Stimulated activated memory B cell treated with anti-CD40 and anti-IgM and Interleukin-4, amounts not matched to agents 10 μg/mL and 1 μg/mL and 100 μg/mL, for 72 hours (primary cell): ENCODE results near the gene CIB1.
A peak's percentile ranks its signal among the peaks of the same experiment; 100 is the strongest.

ENCODE experiments used
- ATAC-seq: fragments of 150-1000 bp; cut with Tn5 transposase; 2 replicates; pipeline ENCODE4 v1.10.0; 2021
- H3K27ac Mint-ChIP-seq: one replicate; pipeline ENCODE4 v1.8.0; 2022; ENCODE audit warnings: mild to moderate bottlenecking, mixed read lengths
- H3K27me3 Mint-ChIP-seq: one replicate; pipeline ENCODE4 v1.8.0; 2022; ENCODE audit warnings: mixed read lengths
- H3K36me3 Mint-ChIP-seq: one replicate; pipeline ENCODE4 v1.8.0; 2022; ENCODE audit warnings: mixed read lengths
- H3K4me1 Mint-ChIP-seq: one replicate; pipeline ENCODE4 v1.8.0; 2022; ENCODE audit warnings: mixed read lengths
- H3K4me3 Mint-ChIP-seq: one replicate; pipeline ENCODE4 v1.8.0; 2022; ENCODE audit warnings: mild to moderate bottlenecking, moderate library complexity, mixed read lengths
- H3K9me3 Mint-ChIP-seq: one replicate; pipeline ENCODE4 v1.8.0; 2022; ENCODE audit warnings: mixed read lengths

Gene CIB1

GRCh38 chr15:90181776-90182175 is 52.0 kb downstream of the CIB1 start:
- H3K4me3 Mint-ChIP-seq: no peak overlapping the region
- no peaks in the 10 kb centered on the region for H3K27me3 Mint-ChIP-seq
- no peaks in the 10 kb centered on the region for H3K36me3 Mint-ChIP-seq
- no peaks in the 10 kb centered on the region for H3K9me3 Mint-ChIP-seq
- H3K4me1 Mint-ChIP-seq: peaks cover 50% of the 10 kb centered on the region
- peak overlapping the region; percentile 69 for H3K27ac Mint-ChIP-seq
- ATAC-seq: no peak
